Measurements from ENCODE around the gene TBL1X. TPM values are rescaled to one million over a fixed set of nuclear protein-coding genes. Genes with fewer than 3 reads are reported as not detected.

Gene TBL1X
- total RNA-seq, 2 donors from 2014 or later, result 12.3 to 14.0 TPM

- H3K27ac ChIP-seq, result no peak overlapping the region
- no peaks in the 10 kb centered on the region for H3K9me3 ChIP-seq
- no peaks in the 10 kb centered on the region for H3K36me3 ChIP-seq
- no peaks in the 10 kb centered on the region for H3K27me3 ChIP-seq
- no peak overlapping the region for H3K4me3 ChIP-seq
- no peak for TF ChIP-seq CTCF (IDR thresholded peaks at IDR 0.05)
- H3K4me1 ChIP-seq, result no peaks in the 10 kb centered on the region
- no peak for DNase-seq (ENCODE audit: low spot score)
These were observed 117.0 kb downstream of the TBL1X start for GRCh38 chrX:9581771-9582385.

GRCh38 chrX:9582956-9583355 is 118.1 kb downstream of the TBL1X start:
- H3K27ac ChIP-seq, result no peak overlapping the region
- H3K4me1 ChIP-seq, result no peaks in the 10 kb centered on the region
- H3K4me3 ChIP-seq, result no peak overlapping the region
- H3K27me3 ChIP-seq, result no peaks in the 10 kb centered on the region
- no peak for TF ChIP-seq CTCF (IDR thresholded peaks at IDR 0.05)
- DNase-seq (ENCODE audit: low spot score), result no peak
- no peaks in the 10 kb centered on the region for H3K36me3 ChIP-seq
- no peaks in the 10 kb centered on the region for H3K9me3 ChIP-seq

- Histone ChIP-seq H3K4me3 (no peak overlapping the region), H3K27me3 (no peaks in the 10 kb centered on the region), H3K27ac (no peak overlapping the region), H3K9me3 (no peaks in the 10 kb centered on the region), H3K36me3 (no peaks in the 10 kb centered on the region), H3K4me1 (no peaks in the 10 kb centered on the region)
- no peak for TF ChIP-seq CTCF (IDR thresholded peaks at IDR 0.05)
- no peak for DNase-seq (ENCODE audit: low spot score)
These were observed 122.1 kb downstream of the TBL1X start for GRCh38 chrX:9586992-9587392.

GRCh38 chrX:9587642-9588041 is 122.8 kb downstream of the TBL1X start:
- H3K4me1 ChIP-seq, result no peaks in the 10 kb centered on the region
- no peak overlapping the region for H3K4me3 ChIP-seq
- no peaks in the 10 kb centered on the region for H3K27me3 ChIP-seq
- no peaks in the 10 kb centered on the region for H3K36me3 ChIP-seq
- no peak overlapping the region for H3K27ac ChIP-seq
- H3K9me3 ChIP-seq, result peaks cover 0 to 2% of the 10 kb centered on the region in 2 donors
- DNase-seq (ENCODE audit: low spot score), result no peak
- no peak for TF ChIP-seq CTCF (IDR thresholded peaks at IDR 0.05)

- Histone ChIP-seq H3K36me3 (no peaks in the 10 kb centered on the region), H3K4me3 (no peak overlapping the region), H3K27me3 (no peaks in the 10 kb centered on the region), H3K9me3 (peaks cover 0 to 3% of the 10 kb centered on the region in 2 donors), H3K4me1 (no peaks in the 10 kb centered on the region), H3K27ac (no peak overlapping the region)
- TF ChIP-seq CTCF (IDR thresholded peaks at IDR 0.05), result no peak
- no peak for DNase-seq (ENCODE audit: low spot score)
These were observed 126.6 kb downstream of the TBL1X start for GRCh38 chrX:9591496-9591895.

- no peak for DNase-seq (ENCODE audit: low spot score)
- Histone ChIP-seq H3K27me3 (no peaks in the 10 kb centered on the region), H3K4me1 (no peaks in the 10 kb centered on the region), H3K4me3 (no peak overlapping the region), H3K36me3 (no peaks in the 10 kb centered on the region), H3K9me3 (peaks cover 0 to 3% of the 10 kb centered on the region in 2 donors), H3K27ac (no peak overlapping the region)
- no peak for TF ChIP-seq CTCF (IDR thresholded peaks at IDR 0.05)
These were observed 128.9 kb downstream of the TBL1X start for GRCh38 chrX:9593756-9594155.

Measured in right atrium auricular region (tissue), 2 donors.